ENCODE measurements around the gene PKP2.

PKP2 gene

GRCh38 chr12:32896432-32897280, at the start of gene PKP2:
PKP2 (minus strand) TSS chr12:32896777; CDS start chr12:32896731, 46 bp downstream.
- Mint-ChIP-seq H3K36me3 (no peaks in the 10 kb centered on the region), H3K4me3 (peak within 1 kb of the TSS; percentile 77), H3K27ac (no peak within 1 kb of the TSS), H3K4me1 (peaks cover 12% of the 10 kb centered on the region), H3K27me3 (peaks cover 38% of the 10 kb centered on the region), H3K9me3 (no peaks in the 10 kb centered on the region)
- DNase-seq (ENCODE audit: low spot score in 2 of 2) (peak; percentile 2 to 20), ATAC-seq (ENCODE audit: low read depth) (peak; percentile 56)

DNA sequence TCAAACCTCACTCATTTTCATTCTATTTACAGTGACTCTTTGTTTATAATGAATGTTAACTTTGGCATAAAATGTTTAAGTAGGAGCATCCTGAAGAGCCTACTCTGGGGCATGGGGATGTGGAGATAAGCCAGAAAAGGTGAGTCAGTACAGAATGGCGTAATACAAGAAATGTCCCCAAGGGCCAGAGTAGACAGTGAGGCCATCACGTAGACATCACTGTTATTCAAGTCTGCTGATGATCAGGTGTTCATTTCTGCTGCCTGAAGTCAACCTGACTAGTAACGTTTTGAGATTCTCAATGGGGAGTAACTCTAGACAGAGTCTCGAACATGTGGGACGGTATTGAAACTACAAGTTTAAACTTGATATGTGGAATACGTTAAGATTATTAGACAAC, 47.6 kb upstream of the PKP2 start:
- no peak for DNase-seq (ENCODE audit: low spot score in 2 of 2)
- H3K4me1 Mint-ChIP-seq, result no peaks in the 10 kb centered on the region
- H3K27me3 Mint-ChIP-seq, result no peaks in the 10 kb centered on the region
- no peak overlapping the region for H3K4me3 Mint-ChIP-seq
- ATAC-seq (ENCODE audit: low read depth), result no peak
- no peaks in the 10 kb centered on the region for H3K36me3 Mint-ChIP-seq
- H3K27ac Mint-ChIP-seq, result no peak overlapping the region
- H3K9me3 Mint-ChIP-seq, result peaks cover 1% of the 10 kb centered on the region

- Mint-ChIP-seq H3K4me1 (no peaks in the 10 kb centered on the region), H3K4me3 (no peak overlapping the region), H3K27me3 (peaks cover 1% of the 10 kb centered on the region), H3K27ac (no peak overlapping the region), H3K9me3 (peaks cover 1% of the 10 kb centered on the region), H3K36me3 (no peaks in the 10 kb centered on the region)
- ATAC-seq (ENCODE audit: low read depth) (no peak), DNase-seq (ENCODE audit: low spot score in 2 of 2) (no peak)
Observed at GRCh38 chr12:32939801-32940200, 43.2 kb upstream of the PKP2 start.

GRCh38 chr12:32926963-32927362, 30.4 kb upstream of the PKP2 start:
- Mint-ChIP-seq H3K36me3 (no peaks in the 10 kb centered on the region), H3K4me1 (no peaks in the 10 kb centered on the region), H3K27ac (no peak overlapping the region), H3K9me3 (peaks cover 1% of the 10 kb centered on the region), H3K27me3 (peaks cover 9% of the 10 kb centered on the region), H3K4me3 (no peak overlapping the region)
- no peak for ATAC-seq (ENCODE audit: low read depth)
- no peak for DNase-seq (ENCODE audit: low spot score in 2 of 2)

DNA sequence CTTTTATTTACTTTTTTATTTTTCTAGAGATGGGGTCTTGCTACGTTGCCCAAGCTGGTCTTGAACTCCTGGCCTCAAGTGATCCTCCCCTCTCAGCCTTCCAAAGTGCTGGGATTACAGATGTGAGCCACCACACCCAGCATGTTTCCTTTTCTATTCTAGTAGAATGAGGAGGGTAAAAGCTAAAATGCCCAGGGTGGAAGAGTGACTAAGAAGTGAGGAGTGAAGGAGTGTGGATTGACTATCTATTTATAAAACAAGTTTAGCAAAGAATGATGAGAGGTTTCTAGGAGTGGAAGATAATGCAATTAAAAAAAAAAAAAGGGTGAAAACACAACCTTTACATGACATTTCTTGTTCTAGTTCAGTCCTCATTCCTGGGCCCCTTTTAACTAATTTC, 29.8 kb upstream of the PKP2 start:
- Mint-ChIP-seq H3K4me3 (no peak overlapping the region), H3K27ac (no peak overlapping the region), H3K27me3 (peaks cover 11% of the 10 kb centered on the region), H3K4me1 (no peaks in the 10 kb centered on the region), H3K36me3 (no peaks in the 10 kb centered on the region), H3K9me3 (peaks cover under 1% of the 10 kb centered on the region)
- ATAC-seq (ENCODE audit: low read depth), result no peak
- DNase-seq (ENCODE audit: low spot score in 2 of 2), result no peak

DNA sequence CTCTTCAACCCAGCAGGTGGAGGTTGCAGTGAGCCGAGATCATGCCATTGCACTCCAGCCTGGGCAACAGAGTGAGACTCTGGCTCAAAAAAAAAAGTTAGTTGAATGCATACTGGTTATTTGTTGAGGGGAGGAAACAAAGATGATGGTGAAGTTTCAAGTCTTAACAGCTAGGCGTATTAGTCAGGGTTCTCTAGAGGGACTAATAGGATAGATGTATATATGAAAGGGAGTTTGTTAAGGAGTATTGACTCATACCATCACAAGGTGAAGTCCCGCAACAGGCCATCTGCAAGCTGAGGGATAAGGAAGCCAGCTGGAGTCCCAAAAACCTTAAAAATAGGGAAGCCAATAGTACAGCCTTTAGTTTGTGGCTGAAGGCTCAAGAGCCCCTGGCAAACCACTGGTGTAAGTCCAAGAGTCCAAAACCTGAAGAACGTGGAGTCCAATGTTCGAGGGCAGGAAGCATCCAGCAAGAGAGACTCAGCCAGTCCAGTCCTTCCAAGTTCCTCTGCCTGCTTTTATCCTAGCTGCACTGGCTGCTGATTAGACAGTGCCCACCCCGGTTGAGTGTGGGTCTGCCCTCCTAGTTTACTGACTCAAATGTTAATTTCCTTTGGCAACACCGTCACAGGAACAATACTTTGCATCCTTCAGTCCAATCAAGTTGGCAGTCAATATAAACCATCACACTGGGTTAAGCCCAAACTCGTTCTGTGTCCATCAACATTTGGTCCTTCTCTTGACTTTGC, 26.1 kb upstream of the PKP2 start:
- Mint-ChIP-seq H3K4me3 (no peak overlapping the region), H3K36me3 (no peaks in the 10 kb centered on the region), H3K27me3 (peaks cover 11% of the 10 kb centered on the region), H3K27ac (no peak overlapping the region), H3K4me1 (no peaks in the 10 kb centered on the region), H3K9me3 (no peaks in the 10 kb centered on the region)
- no peak for DNase-seq (ENCODE audit: low spot score in 2 of 2)
- no peak for ATAC-seq (ENCODE audit: low read depth)

GRCh38 chr12:32921397-32921796, 24.8 kb upstream of the PKP2 start:
- Mint-ChIP-seq H3K9me3 (no peaks in the 10 kb centered on the region), H3K27ac (no peak overlapping the region), H3K4me3 (no peak overlapping the region), H3K27me3 (peaks cover 7% of the 10 kb centered on the region), H3K4me1 (no peaks in the 10 kb centered on the region), H3K36me3 (no peaks in the 10 kb centered on the region)
- no peak for ATAC-seq (ENCODE audit: low read depth)
- no peak for DNase-seq (ENCODE audit: low spot score in 2 of 2)

- Mint-ChIP-seq H3K4me1 (no peaks in the 10 kb centered on the region), H3K27me3 (peaks cover 7% of the 10 kb centered on the region), H3K4me3 (no peak overlapping the region), H3K27ac (no peak overlapping the region), H3K36me3 (no peaks in the 10 kb centered on the region), H3K9me3 (no peaks in the 10 kb centered on the region)
- no peak for ATAC-seq (ENCODE audit: low read depth)
- DNase-seq (ENCODE audit: low spot score in 2 of 2), result no peak
Observed at GRCh38 chr12:32920506-32921085, 24.0 kb upstream of the PKP2 start.

DNA sequence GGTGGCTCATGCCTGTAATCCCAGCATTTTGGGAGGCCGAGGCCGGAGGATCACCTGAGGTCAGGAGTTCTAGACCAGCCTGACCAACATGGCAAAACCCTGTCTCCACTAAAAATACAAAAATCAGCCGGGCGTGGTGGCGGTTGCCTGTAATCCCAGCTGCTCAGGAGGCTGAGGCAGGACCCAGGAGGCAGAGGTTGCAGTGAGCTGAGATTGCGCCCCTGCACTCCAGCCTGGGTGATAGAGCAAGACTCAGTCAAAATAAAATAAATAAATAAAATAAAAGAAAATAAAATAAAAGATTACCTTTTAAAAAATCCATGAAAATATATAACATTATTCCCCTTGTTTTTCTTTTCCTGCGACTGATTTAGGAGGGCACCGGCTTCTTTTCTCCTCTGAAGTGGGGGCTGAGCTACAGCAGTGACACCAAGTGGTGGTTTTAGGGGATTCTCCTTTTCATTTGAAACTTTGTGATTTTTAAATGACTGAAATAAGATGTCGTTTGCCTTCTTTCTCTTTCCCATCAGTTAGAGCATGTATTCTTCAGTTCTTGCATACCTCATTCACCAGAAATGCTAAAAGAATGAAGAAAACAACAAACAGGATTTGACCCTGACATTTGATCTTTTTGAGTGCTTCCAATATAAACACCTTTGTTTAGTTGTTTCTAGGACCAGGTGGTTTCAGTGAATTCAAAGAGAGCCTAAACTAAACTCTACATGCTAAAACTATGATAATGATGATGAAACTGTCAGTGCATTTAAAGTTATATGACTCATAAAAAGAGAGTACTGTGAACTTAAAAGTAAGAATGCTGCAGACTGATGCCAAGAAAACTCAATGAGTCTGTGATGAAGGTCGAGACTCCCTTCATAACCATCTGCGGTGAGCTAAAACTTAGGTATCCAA, 22.6 kb upstream of the PKP2 start:
- no peak overlapping the region for H3K27ac Mint-ChIP-seq
- DNase-seq (ENCODE audit: low spot score in 2 of 2) (no peak), ATAC-seq (ENCODE audit: low read depth) (no peak)
- no peaks in the 10 kb centered on the region for H3K9me3 Mint-ChIP-seq
- peaks cover 10% of the 10 kb centered on the region for H3K27me3 Mint-ChIP-seq
- no peaks in the 10 kb centered on the region for H3K4me1 Mint-ChIP-seq
- H3K36me3 Mint-ChIP-seq, result no peaks in the 10 kb centered on the region
- no peak overlapping the region for H3K4me3 Mint-ChIP-seq

GRCh38 chr12:32917094-32917611, 20.6 kb upstream of the PKP2 start:
- no peak for DNase-seq (ENCODE audit: low spot score in 2 of 2)
- Mint-ChIP-seq H3K9me3 (no peaks in the 10 kb centered on the region), H3K27ac (no peak overlapping the region), H3K36me3 (no peaks in the 10 kb centered on the region), H3K4me1 (no peaks in the 10 kb centered on the region), H3K27me3 (peaks cover 9% of the 10 kb centered on the region), H3K4me3 (no peak overlapping the region)
- no peak for ATAC-seq (ENCODE audit: low read depth)

- DNase-seq (ENCODE audit: low spot score in 2 of 2), result no peak
- Mint-ChIP-seq H3K4me3 (no peak overlapping the region), H3K4me1 (no peaks in the 10 kb centered on the region), H3K27ac (no peak overlapping the region), H3K27me3 (peaks cover 6% of the 10 kb centered on the region), H3K9me3 (peaks cover 2% of the 10 kb centered on the region), H3K36me3 (no peaks in the 10 kb centered on the region)
- no peak for ATAC-seq (ENCODE audit: low read depth)
Observed at GRCh38 chr12:32907898-32908476, 11.4 kb upstream of the PKP2 start.

DNA sequence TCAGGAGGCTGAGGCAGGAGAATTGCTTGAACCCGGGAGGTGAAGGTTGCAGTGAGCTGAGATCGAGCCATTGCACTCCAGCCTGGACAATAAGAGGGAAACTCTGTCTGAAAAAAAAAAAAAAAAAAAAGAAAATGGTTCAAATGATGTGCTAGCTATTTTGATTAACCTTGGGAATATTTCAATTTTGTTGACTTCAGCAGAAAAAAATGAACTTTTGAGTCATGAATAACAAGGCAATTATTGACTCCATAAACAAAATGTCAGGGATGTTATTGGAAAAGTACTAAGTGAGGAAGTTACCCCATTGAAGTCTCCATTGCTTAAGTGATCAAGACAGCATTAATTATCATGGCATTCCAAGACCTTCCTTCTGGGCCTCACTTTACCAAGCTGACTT, 10.6 kb upstream of the PKP2 start:
- ATAC-seq (ENCODE audit: low read depth) (no peak), DNase-seq (ENCODE audit: low spot score in 2 of 2) (no peak)
- H3K27me3 Mint-ChIP-seq, result peaks cover 6% of the 10 kb centered on the region
- H3K4me1 Mint-ChIP-seq, result no peaks in the 10 kb centered on the region
- H3K9me3 Mint-ChIP-seq, result peaks cover 2% of the 10 kb centered on the region
- no peaks in the 10 kb centered on the region for H3K36me3 Mint-ChIP-seq
- no peak overlapping the region for H3K27ac Mint-ChIP-seq
- H3K4me3 Mint-ChIP-seq, result no peak overlapping the region

Data from memory B cell (primary cell).